Trophoblast cell (in vitro differentiated cells and primary cell): Measurements from ENCODE around the gene WNT7B.

ENCODE experiments used
- DNase-seq, 2 donors: peaks; one replicate each; pipeline ENCODE4 v3.0.0-alpha.2; 2016
- H2AFZ ChIP-seq: 2 replicates; pipeline ENCODE4 v1.6.1; 2013; ENCODE audit warnings: low read length, moderate library complexity, mild to moderate bottlenecking; ENCODE audit not compliant: insufficient read depth, poor library complexity
- H2AK5ac ChIP-seq: 2 replicates; pipeline ENCODE4 v1.6.1; 2013; ENCODE audit warnings: mild to moderate bottlenecking, low read length
- H2BK120ac ChIP-seq: 2 replicates; pipeline ENCODE4 v1.6.1; 2013; ENCODE audit warnings: low read length, mild to moderate bottlenecking, moderate library complexity; ENCODE audit not compliant: insufficient read depth, poor library complexity
- H2BK12ac ChIP-seq: 2 replicates; pipeline ENCODE4 v1.6.1; 2013; ENCODE audit warnings: mild to moderate bottlenecking, low read length, moderate library complexity
- H2BK5ac ChIP-seq: 2 replicates; pipeline ENCODE4 v1.6.1; 2013; ENCODE audit warnings: low read length, low read depth, moderate library complexity, mild to moderate bottlenecking; ENCODE audit not compliant: poor library complexity
- H3K14ac ChIP-seq: 2 replicates; pipeline ENCODE4 v1.6.1; 2013; ENCODE audit warnings: mild to moderate bottlenecking, low read length
- H3K18ac ChIP-seq: 2 replicates; pipeline ENCODE4 v1.6.1; 2013; ENCODE audit warnings: mild to moderate bottlenecking, low read length
- H3K23ac ChIP-seq: 2 replicates; pipeline ENCODE4 v1.6.1; 2013; ENCODE audit warnings: low read length
- H3K27ac ChIP-seq: 2 replicates; pipeline ENCODE4 v1.5.1; 2013; ENCODE audit warnings: low read depth, mild to moderate bottlenecking, inconsistent platforms, low read length, moderate library complexity
- H3K27me3 ChIP-seq: 2 replicates; pipeline ENCODE4 v1.6.1; 2013; ENCODE audit warnings: inconsistent platforms, mild to moderate bottlenecking, low read length, moderate library complexity; ENCODE audit not compliant: insufficient read depth
- H3K36me3 ChIP-seq, 2 experiments: 1 replicate in 1 of 2; 2 replicates in 1 of 2; pipeline ENCODE4 v1.6.1; 2013; ENCODE audit warnings: low read length in 2 of 2, mild to moderate bottlenecking in 2 of 2, moderate library complexity in 1 of 2; ENCODE audit not compliant: insufficient read depth in 2 of 2, control insufficient read depth in 1 of 2
- H3K4ac ChIP-seq: 2 replicates; pipeline ENCODE4 v1.6.1; 2013; ENCODE audit warnings: low read depth, mild to moderate bottlenecking, low read length, moderate library complexity
- H3K4me1 ChIP-seq, 2 experiments: 1 replicate in 1 of 2; 2 replicates in 1 of 2; pipeline ENCODE4 v1.6.1; 2013; ENCODE audit warnings: low read length in 2 of 2, mild to moderate bottlenecking in 2 of 2, moderate library complexity in 1 of 2; ENCODE audit not compliant: insufficient read depth in 2 of 2, control insufficient read depth in 1 of 2
- H3K4me2 ChIP-seq: 2 replicates; pipeline ENCODE4 v1.6.1; 2013; ENCODE audit warnings: inconsistent platforms, mild to moderate bottlenecking, low read length, moderate library complexity
- H3K4me3 ChIP-seq: 2 replicates; pipeline ENCODE4 v1.5.1; 2013; ENCODE audit warnings: mild to moderate bottlenecking, low read depth, low read length, inconsistent platforms
- H3K79me1 ChIP-seq: one replicate; pipeline ENCODE4 v1.6.1; 2013; ENCODE audit warnings: low read length
- H3K79me2 ChIP-seq: 2 replicates; pipeline ENCODE4 v1.6.1; 2013; ENCODE audit warnings: low read length, mild to moderate bottlenecking; ENCODE audit not compliant: control insufficient read depth, insufficient read depth, poor library complexity
- H3K9ac ChIP-seq: 2 replicates; pipeline ENCODE4 v1.6.1; 2013; ENCODE audit warnings: mild to moderate bottlenecking, low read length
- H3K9me3 ChIP-seq: 2 replicates; pipeline ENCODE4 v1.6.1; 2013; ENCODE audit warnings: low read depth, mild to moderate bottlenecking, control low read depth, inconsistent platforms, low read length; ENCODE audit not compliant: insufficient read depth
- H4K12ac ChIP-seq: 2 replicates; pipeline ENCODE4 v1.6.1; 2013; ENCODE audit warnings: low read depth, mild to moderate bottlenecking, low read length, moderate library complexity
- H4K8ac ChIP-seq: 2 replicates; pipeline ENCODE4 v1.6.1; 2013; ENCODE audit warnings: low read depth, mild to moderate bottlenecking, low read length, moderate library complexity
- H4K91ac ChIP-seq: one replicate; pipeline ENCODE4 v1.6.1; 2013; ENCODE audit warnings: low read depth, mild to moderate bottlenecking, low read length, moderate library complexity
- WGBS: extraction: QIAGEN DNeasy Blood & Tissue Kit; methylation state at CpG from one replicate; pipeline ENCODE4 v1.1.7; 2013; ENCODE audit warnings: missing lambda C conversion rate; ENCODE audit not compliant: insufficient read length, insufficient coverage; ENCODE audit errors: extremely low coverage; 5-methylcytosine and 5-hydroxymethylcytosine counted together

The WNT7B gene

GRCh38 chr22:45889539-45890350, 87.2 kb downstream of the WNT7B start:
- Histone ChIP-seq H2AK5ac (no peak overlapping the region), H3K4ac (no peak overlapping the region), H3K18ac (no peak overlapping the region), H3K23ac (no peak overlapping the region), H3K79me1 (no peaks in the 10 kb centered on the region), H2BK12ac (no peak overlapping the region), H4K8ac (no peak overlapping the region), H3K14ac (no peak overlapping the region), H3K4me1 (no peaks in the 10 kb centered on the region), H2BK5ac (no peak overlapping the region), H3K9ac (no peak overlapping the region), H2AFZ (no peak overlapping the region), H4K91ac (no peak overlapping the region), H3K4me2 (no peak overlapping the region), H3K9me3 (no peaks in the 10 kb centered on the region), H3K36me3 (no peaks in the 10 kb centered on the region), H2BK120ac (no peak overlapping the region), H3K4me3 (no peak overlapping the region), H3K79me2 (no peaks in the 10 kb centered on the region), H3K27ac (no peak overlapping the region), H4K12ac (no peak overlapping the region), H3K27me3 (no peaks in the 10 kb centered on the region)
- no CpG with 5 or more reads among the region's 56 CpGs for WGBS
- DNase-seq, result no peak

GRCh38 chr22:45889093-45889538, 87.8 kb downstream of the WNT7B start:
- no peak overlapping the region for H4K12ac ChIP-seq
- no peak overlapping the region for H3K4me2 ChIP-seq
- H4K8ac ChIP-seq, result no peak overlapping the region
- no peak overlapping the region for H2BK120ac ChIP-seq
- WGBS, result no CpG with 5 or more reads among the region's 10 CpGs
- no peak overlapping the region for H3K27ac ChIP-seq
- H2AK5ac ChIP-seq, result no peak overlapping the region
- no peak overlapping the region for H2BK5ac ChIP-seq
- no peak overlapping the region for H4K91ac ChIP-seq
- H3K9ac ChIP-seq, result no peak overlapping the region
- H3K4ac ChIP-seq, result no peak overlapping the region
- no peaks in the 10 kb centered on the region for H3K36me3 ChIP-seq
- no peaks in the 10 kb centered on the region for H3K79me1 ChIP-seq
- no peak overlapping the region for H3K14ac ChIP-seq
- no peak overlapping the region for H3K4me3 ChIP-seq
- no peaks in the 10 kb centered on the region for H3K9me3 ChIP-seq
- no peaks in the 10 kb centered on the region for H3K27me3 ChIP-seq
- no peak for DNase-seq
- no peak overlapping the region for H3K23ac ChIP-seq
- no peaks in the 10 kb centered on the region for H3K4me1 ChIP-seq
- H3K18ac ChIP-seq, result no peak overlapping the region
- H2BK12ac ChIP-seq, result no peak overlapping the region
- H3K79me2 ChIP-seq, result no peaks in the 10 kb centered on the region
- no peak overlapping the region for H2AFZ ChIP-seq

- no peak overlapping the region for H3K27ac ChIP-seq
- H2AK5ac ChIP-seq, result no peak overlapping the region
- H2BK120ac ChIP-seq, result no peak overlapping the region
- no peak for DNase-seq
- H4K12ac ChIP-seq, result no peak overlapping the region
- H2BK12ac ChIP-seq, result no peak overlapping the region
- no peaks in the 10 kb centered on the region for H3K9me3 ChIP-seq
- no peak overlapping the region for H2AFZ ChIP-seq
- no peaks in the 10 kb centered on the region for H3K27me3 ChIP-seq
- no peak overlapping the region for H3K4ac ChIP-seq
- H4K8ac ChIP-seq, result no peak overlapping the region
- no peak overlapping the region for H3K4me2 ChIP-seq
- no peaks in the 10 kb centered on the region for H3K36me3 ChIP-seq
- H3K23ac ChIP-seq, result no peak overlapping the region
- no peak overlapping the region for H3K14ac ChIP-seq
- no CpG with 5 or more reads among the region's 27 CpGs for WGBS
- H3K18ac ChIP-seq, result no peak overlapping the region
- H3K79me1 ChIP-seq, result no peaks in the 10 kb centered on the region
- H3K9ac ChIP-seq, result no peak overlapping the region
- H3K4me1 ChIP-seq, result no peaks in the 10 kb centered on the region
- no peak overlapping the region for H2BK5ac ChIP-seq
- no peak overlapping the region for H4K91ac ChIP-seq
- no peaks in the 10 kb centered on the region for H3K79me2 ChIP-seq
- H3K4me3 ChIP-seq, result no peak overlapping the region
Observed at GRCh38 chr22:45888221-45889092, 88.5 kb downstream of the WNT7B start.

GRCh38 chr22:45887202-45888131, 89.5 kb downstream of the WNT7B start:
- Histone ChIP-seq H2BK5ac (no peak overlapping the region), H3K36me3 (no peaks in the 10 kb centered on the region), H2BK120ac (no peak overlapping the region), H3K79me2 (no peaks in the 10 kb centered on the region), H3K14ac (no peak overlapping the region), H3K4me1 (no peaks in the 10 kb centered on the region), H3K27ac (no peak overlapping the region), H3K18ac (no peak overlapping the region), H2AFZ (no peak overlapping the region), H3K4ac (no peak overlapping the region), H3K4me3 (no peak overlapping the region), H3K27me3 (no peaks in the 10 kb centered on the region), H4K12ac (no peak overlapping the region), H4K8ac (no peak overlapping the region), H3K23ac (no peak overlapping the region), H3K9me3 (no peaks in the 10 kb centered on the region), H2AK5ac (no peak overlapping the region), H3K4me2 (no peak overlapping the region), H4K91ac (no peak overlapping the region), H2BK12ac (no peak overlapping the region), H3K79me1 (no peaks in the 10 kb centered on the region), H3K9ac (no peak overlapping the region)
- DNase-seq, result no peak
- WGBS, result no CpG with 5 or more reads among the region's 22 CpGs
